Stimulated activated CD4-positive, alpha-beta T cell treated with anti-CD3 and anti-CD28 coated beads, Interleukin-1b, Interleukin-23, amount 100 ng/mL, for 1 hour (primary cell): Measurements from ENCODE around the gene SEC14L6.

Experiments used
- DNase-seq, 2 donors: peaks; one replicate each; pipeline ENCODE4 v3.0.0-alpha.2; 2020; ENCODE audit warnings: low read depth in 2 of 2

Gene SEC14L6

DNA sequence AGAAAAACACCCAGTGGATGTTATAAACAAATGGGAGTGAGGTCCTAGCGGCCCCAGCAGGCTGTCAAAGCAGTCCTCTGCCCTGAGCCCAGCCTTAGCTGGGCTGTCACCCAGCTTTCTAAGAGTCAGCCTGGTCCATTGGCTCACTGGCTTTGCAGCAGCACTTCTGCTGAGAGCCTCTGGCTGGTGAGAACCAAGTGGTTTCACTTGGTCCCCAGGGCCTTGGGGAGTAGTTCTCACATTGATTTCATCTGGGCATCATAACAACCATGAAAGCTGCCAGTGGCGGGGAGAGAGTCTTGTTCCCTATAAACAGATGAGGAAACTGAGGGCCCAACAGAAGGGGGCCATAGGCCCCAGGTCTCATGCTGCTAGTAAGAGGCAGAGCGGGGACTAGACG, 11.4 kb downstream of the SEC14L6 start:
- DNase-seq = no peak

GRCh38 chr22:30531651-30532608, 14.6 kb downstream of the SEC14L6 start:
- no peak for DNase-seq

- DNase-seq = no peak
Observed at GRCh38 chr22:30526656-30527055, 19.9 kb downstream of the SEC14L6 start.

DNA sequence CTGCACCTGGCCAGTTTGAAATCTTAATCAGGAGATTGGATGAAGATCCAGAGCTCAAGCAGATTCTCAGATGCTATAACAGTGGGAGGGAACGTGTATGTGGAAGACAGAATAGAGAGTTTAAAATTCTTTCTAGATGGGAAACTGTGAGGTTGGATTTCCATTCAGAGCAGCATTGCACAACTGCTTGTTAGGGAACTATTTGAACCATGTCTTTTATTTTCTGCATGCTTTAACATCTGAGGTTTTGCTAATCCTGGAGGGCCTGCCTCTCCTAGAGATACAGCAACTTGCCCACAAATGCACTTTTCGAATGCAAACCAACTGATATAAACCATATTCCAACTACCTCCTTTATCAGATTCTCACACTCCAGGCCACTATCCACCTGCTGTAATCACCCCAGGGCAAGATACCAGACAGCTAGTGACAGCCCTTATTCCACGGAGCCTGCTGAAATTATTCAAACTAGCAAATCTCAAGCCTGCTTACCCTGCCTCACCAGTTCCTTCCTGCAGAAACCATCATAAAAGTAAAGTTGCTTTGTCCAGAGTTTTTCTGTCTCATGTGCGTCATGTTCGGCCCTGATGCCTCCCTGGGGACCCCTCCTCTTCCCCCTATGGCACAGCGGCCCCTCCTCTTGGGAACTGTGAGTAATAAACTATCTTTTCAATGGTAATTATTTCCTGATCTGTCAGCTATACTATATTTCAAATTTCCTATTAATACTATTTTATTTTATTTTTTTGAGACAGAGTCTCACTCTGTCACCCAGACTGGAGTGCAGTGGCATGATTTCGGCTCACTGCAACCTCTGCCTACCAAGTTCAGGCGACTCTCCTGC, 22.7 kb downstream of the SEC14L6 start:
- DNase-seq = no peak

GRCh38 chr22:30521368-30522156, 25.0 kb downstream of the SEC14L6 start:
- DNase-seq = no peak

DNA sequence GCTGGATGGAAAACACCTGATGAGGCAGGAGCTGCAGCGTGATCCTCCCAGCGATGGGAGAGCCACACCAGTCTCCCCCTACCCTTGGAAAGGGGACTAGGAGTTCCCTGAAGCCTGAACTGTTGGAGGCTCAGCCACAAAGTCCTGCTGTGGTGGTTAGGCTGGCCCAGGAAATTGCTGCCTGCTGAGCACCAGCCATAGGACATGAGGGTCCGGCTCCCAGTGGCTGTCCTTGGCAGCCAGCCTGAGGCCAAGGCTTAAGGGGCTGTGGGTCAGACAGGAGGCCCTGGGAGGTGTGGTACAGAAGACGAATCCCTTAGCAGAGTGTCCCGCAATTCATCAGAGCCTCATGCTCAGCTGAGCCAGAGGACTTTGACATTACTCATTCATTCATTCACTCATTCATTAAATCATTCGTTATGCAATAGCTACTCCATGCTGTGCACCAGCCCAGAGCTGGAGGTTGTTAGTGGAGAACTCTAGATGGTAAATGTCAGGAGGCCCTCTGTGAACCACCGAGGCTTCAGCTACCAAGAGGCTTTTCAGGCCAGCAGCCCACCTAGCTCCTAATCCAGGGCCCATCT, 26.6 kb downstream of the SEC14L6 start:
- no peak for DNase-seq

DNA sequence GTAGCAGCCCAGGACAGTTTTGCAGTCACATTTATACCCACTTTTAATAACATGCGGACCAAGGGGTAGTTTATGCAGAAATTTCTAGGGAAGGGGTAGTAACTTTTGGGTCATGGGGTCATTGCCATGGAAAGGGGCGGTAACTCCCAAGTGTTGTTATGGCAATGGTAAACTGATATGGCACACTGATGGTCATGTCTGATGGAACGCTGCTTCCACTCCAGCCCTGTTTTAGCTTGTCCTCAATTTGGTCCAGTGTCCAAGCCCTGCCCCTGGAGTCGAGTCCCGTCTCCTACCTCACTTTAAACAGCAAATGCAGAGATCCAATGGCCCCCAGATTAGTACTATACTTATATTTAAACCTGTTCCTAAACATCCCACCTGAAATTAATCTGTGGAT, 29.8 kb downstream of the SEC14L6 start:
- no peak for DNase-seq

GRCh38 chr22:30516273-30516672, 30.3 kb downstream of the SEC14L6 start:
- no peak for DNase-seq

DNA sequence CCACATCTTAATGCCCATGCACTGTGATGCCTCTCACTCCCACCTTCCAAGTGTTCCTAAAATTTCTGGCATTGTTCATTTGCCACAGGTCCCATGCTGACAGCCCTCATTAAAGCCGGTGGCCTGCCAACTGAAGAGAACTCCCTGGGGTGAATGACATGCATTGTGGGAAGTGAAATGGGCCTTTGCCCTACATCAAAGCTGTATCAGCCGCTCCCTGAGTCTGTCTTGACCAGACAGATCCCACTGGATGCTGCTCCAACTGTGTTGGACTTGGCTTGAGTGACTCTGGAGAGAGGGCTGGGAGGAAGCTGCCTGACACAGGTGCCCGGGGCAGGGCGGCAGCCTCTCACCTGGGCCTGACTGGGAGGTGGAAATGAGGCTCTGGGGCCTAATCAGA, 32.3 kb downstream of the SEC14L6 start:
- no peak for DNase-seq

- no peak for DNase-seq
Observed at GRCh38 chr22:30513462-30513861, 33.1 kb downstream of the SEC14L6 start.

DNA sequence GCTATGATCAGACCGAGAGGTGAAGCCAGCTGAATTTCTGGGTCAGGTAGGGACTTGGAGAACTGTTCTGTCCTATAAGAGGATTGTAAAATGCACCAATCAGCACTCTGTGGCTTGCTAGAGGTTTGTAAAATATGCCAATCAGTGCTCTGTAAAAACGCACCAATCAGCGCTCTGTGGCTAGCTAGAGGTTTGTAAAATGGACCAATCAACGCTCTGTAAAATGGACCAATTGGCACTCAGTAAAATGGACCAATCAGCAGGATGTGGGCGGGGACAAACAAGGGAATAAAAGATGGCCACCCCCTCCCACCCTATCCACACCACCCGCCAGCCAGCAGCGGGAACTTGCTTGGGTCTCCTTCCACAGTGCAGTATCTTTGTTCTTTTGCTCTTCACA, 34.6 kb downstream of the SEC14L6 start:
- DNase-seq = no peak

DNA sequence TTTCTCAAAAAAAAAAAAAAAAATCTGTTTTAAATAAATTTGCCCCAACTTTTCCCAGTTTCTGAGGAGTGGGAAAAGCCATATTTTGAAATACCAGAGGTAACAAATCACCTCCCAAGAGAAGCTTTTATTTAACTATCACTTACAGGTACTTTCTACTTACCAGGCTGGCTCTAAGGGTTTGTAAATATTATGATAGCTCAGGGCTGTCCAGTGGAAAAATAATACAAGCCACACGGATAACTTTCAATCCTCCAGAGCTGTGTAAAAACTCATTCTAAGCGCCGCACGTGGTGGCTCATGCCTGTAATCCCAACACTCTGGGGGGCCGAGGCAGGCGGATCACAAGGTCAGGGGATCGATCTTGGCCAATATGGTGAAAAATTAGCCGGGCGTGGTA, 35.4 kb downstream of the SEC14L6 start:
- DNase-seq = no peak

- DNase-seq = no peak
Observed at GRCh38 chr22:30508216-30508615, 38.3 kb downstream of the SEC14L6 start.

DNA sequence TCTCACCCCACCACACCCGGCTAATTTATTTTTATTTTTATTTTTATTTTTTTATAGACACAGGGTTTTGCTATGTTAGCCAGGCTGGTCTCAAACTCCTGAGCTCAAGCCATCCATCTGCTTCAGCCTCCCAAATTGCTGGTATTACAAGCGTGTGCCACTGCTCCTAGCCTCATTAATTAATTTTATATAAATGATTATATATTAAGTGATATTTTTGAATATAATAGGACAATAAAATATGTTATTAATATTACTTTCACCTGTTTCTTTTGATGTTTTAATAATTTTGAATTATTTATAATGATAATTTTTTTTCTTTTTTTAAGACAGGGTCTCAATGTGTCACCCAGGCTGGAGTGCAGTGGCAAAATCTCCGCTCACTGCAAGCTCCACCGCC, 38.9 kb downstream of the SEC14L6 start:
- no peak for DNase-seq

- DNase-seq = no peak
Observed at GRCh38 chr22:30506507-30506968, 40.0 kb downstream of the SEC14L6 start.

- no peak for DNase-seq
Observed at GRCh38 chr22:30503551-30503950, 43.0 kb downstream of the SEC14L6 start.

DNA sequence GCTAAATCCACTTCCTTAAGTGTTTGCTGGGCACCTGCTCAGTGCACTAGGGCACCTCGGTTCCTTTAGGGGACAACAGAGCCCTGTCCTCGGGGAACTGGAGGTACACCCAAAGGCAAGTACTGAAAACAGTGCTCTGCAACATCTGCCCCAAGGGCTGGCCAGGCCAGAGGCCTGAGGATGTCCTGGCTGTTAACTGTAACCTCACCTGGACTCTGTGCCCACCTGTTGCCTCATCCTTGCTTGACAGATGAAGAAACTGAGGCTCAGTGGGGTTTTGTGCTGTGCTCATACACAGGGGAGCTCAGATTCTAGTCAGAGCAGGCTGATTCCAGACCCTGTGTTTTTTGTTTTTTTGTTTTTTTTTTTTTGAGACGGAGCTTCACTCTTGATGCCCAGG, 43.6 kb downstream of the SEC14L6 start:
- no peak for DNase-seq

- DNase-seq = no peak
Observed at GRCh38 chr22:30502153-30502552, 44.4 kb downstream of the SEC14L6 start.

- no peak for DNase-seq
Observed at GRCh38 chr22:30500628-30501027, 45.9 kb downstream of the SEC14L6 start.

DNA sequence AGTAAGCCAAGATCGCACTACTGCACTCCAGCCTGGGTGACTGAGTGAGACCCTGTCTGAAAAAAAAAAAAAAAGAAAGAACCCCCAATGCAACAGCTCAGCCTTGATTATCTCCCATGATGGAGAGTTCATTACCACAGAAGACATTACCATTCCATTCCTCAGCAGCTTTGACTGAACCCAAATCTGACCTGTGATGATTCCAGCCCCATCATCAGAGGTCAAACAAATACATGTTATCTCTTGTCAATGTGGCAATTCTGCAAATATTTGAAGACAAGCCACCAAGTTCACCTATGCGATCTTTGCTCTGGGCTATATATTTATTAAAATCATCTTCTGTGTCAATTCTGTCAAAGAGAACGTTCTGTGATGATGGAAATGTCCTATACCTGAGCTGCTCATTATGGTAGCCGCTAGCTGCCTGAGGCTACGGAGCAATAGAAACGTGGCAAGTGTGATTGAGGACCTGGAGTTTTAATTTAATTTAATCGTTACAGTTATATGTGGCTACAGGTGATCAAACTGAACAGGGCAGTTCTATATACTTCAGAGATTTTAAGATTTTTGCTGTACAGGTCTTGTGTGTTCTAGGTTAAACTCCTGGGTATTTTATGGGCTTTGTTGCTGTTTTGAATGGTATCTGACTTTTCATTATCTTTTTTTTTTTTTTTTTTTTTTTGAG, 48.9 kb downstream of the SEC14L6 start:
- no peak for DNase-seq
